WTC11 (cell line): Measurements from ENCODE around the gene FCHSD2. TPM values are rescaled to one million over a fixed set of nuclear protein-coding genes. Genes with fewer than 3 reads are reported as not detected.

ENCODE experiments used
- ATAC-seq: fragments of 200-7000 bp; cut with Tn5 transposase; 2 replicates; pipeline ENCODE4 v1.10.0; 2021; ENCODE audit warnings: mild to moderate bottlenecking, moderate library complexity
- CTCF ChIA-PET: fragments of 300-600 bp; sonication (Branson Sonifier 250); formaldehyde crosslinking; loops from one replicate; lab custom pipeline; 2021; ENCODE audit warnings: antibody characterized with exemption; lab: Charles Lee
- POLR2A ChIA-PET: fragments of 350-600 bp; sonication (Branson Sonifier 250); formaldehyde crosslinking; loops from one replicate; lab custom pipeline; 2021; ENCODE audit warnings: antibody characterized with exemption; lab: Charles Lee
- DNase-seq: peaks from one replicate; pipeline ENCODE4 v3.0.0; 2021; ENCODE audit warnings: low spot score
- H3K27ac Mint-ChIP-seq: 2 replicates; pipeline ENCODE4 v1.8.0; 2021; ENCODE audit warnings: mixed read lengths
- H3K27me3 Mint-ChIP-seq: 2 replicates; pipeline ENCODE4 v1.8.0; 2021; ENCODE audit warnings: low read depth, mild to moderate bottlenecking, moderate library complexity, mixed read lengths
- H3K36me3 Mint-ChIP-seq: 2 replicates; pipeline ENCODE4 v1.8.0; 2021; ENCODE audit warnings: mixed read lengths
- H3K4me1 Mint-ChIP-seq: 2 replicates; pipeline ENCODE4 v1.8.0; 2022; ENCODE audit warnings: mixed read lengths
- H3K4me3 Mint-ChIP-seq: 2 replicates; pipeline ENCODE4 v1.8.0; 2021; ENCODE audit warnings: mild to moderate bottlenecking, moderate library complexity, mixed read lengths
- H3K9me3 Mint-ChIP-seq: 2 replicates; pipeline ENCODE4 v1.8.0; 2021; ENCODE audit warnings: mixed read lengths
- AR ChIP-seq: fragments of 250-450 bp; sonication (Bioruptor Pico); IDR thresholded peaks from 2 replicates; pipeline ENCODE4 v1.9.0; 2021; ENCODE audit warnings: mild to moderate bottlenecking
- ARID4B ChIP-seq: sonication (generic); formaldehyde crosslinking; IDR thresholded peaks from 2 replicates; pipeline ENCODE4 v1.8.0; 2023; ENCODE audit warnings: missing genetic modification reagents, mild to moderate bottlenecking, borderline replicate concordance
- E2F5 ChIP-seq: sonication (generic); formaldehyde crosslinking; IDR thresholded peaks from 2 replicates; pipeline ENCODE4 v1.8.1; 2022; ENCODE audit warnings: mild to moderate bottlenecking, moderate library complexity, missing genetic modification reagents
- ETV6 ChIP-seq: sonication (generic); formaldehyde crosslinking; IDR thresholded peaks from 2 replicates; pipeline ENCODE4 v1.8.1; 2022; ENCODE audit warnings: mild to moderate bottlenecking, missing genetic modification reagents
- FOXP1 ChIP-seq: sonication (generic); formaldehyde crosslinking; IDR thresholded peaks from 2 replicates; pipeline ENCODE4 v1.8.0; 2022; ENCODE audit warnings: missing genetic modification reagents, mild to moderate bottlenecking, moderate library complexity, borderline replicate concordance
- HMGXB4 ChIP-seq: sonication (generic); formaldehyde crosslinking; IDR thresholded peaks from 2 replicates; pipeline ENCODE4 v1.8.1; 2023; ENCODE audit warnings: mild to moderate bottlenecking, moderate library complexity, missing genetic modification reagents
- MLX ChIP-seq: sonication (generic); formaldehyde crosslinking; IDR thresholded peaks from 2 replicates; pipeline ENCODE4 v1.8.1; 2023; ENCODE audit warnings: mild to moderate bottlenecking, missing genetic modification reagents, moderate library complexity
- NR2C2 ChIP-seq: sonication (generic); formaldehyde crosslinking; IDR thresholded peaks from 2 replicates; pipeline ENCODE4 v1.8.0; 2022; ENCODE audit warnings: mild to moderate bottlenecking, missing genetic modification reagents
- PREB ChIP-seq: sonication (generic); formaldehyde crosslinking; IDR thresholded peaks from 2 replicates; pipeline ENCODE4 v1.8.1; 2022; ENCODE audit warnings: mild to moderate bottlenecking, missing genetic modification reagents, moderate library complexity, borderline replicate concordance
- RORB ChIP-seq: fragments of 250-450 bp; sonication (Bioruptor Pico); IDR thresholded peaks from 2 replicates; pipeline ENCODE4 v1.9.0; 2021; ENCODE audit warnings: mild to moderate bottlenecking
- SMAD4 ChIP-seq: sonication (generic); formaldehyde crosslinking; IDR thresholded peaks from 2 replicates; pipeline ENCODE4 v1.8.0; 2022; ENCODE audit warnings: mild to moderate bottlenecking, missing genetic modification reagents
- SOX15 ChIP-seq: fragments of 250-450 bp; sonication (Bioruptor Pico); IDR thresholded peaks from 2 replicates; pipeline ENCODE4 v1.9.0; 2021; ENCODE audit warnings: mild to moderate bottlenecking
- TP53 ChIP-seq: sonication (generic); formaldehyde crosslinking; IDR thresholded peaks from 2 replicates; pipeline ENCODE4 v1.8.1; 2023; ENCODE audit warnings: mild to moderate bottlenecking, missing genetic modification reagents
- USF2 ChIP-seq: sonication (generic); formaldehyde crosslinking; IDR thresholded peaks from 2 replicates; pipeline ENCODE4 v1.8.1; 2023; ENCODE audit warnings: mild to moderate bottlenecking, missing genetic modification reagents, moderate library complexity
- ZBTB21 ChIP-seq: sonication (generic); formaldehyde crosslinking; IDR thresholded peaks from 2 replicates; pipeline ENCODE4 v1.8.1; 2023; ENCODE audit warnings: mild to moderate bottlenecking, missing genetic modification reagents, borderline replicate concordance
- ZNF121 ChIP-seq: sonication (generic); formaldehyde crosslinking; IDR thresholded peaks from 2 replicates; pipeline ENCODE4 v1.8.0; 2023; ENCODE audit warnings: missing genetic modification reagents
- ZNF396 ChIP-seq: fragments of 250-450 bp; sonication (Bioruptor Pico); IDR thresholded peaks from 2 replicates; pipeline ENCODE4 v1.8.0; 2021; ENCODE audit warnings: mild to moderate bottlenecking, moderate library complexity, borderline replicate concordance
- ZNF416 ChIP-seq: fragments of 250-450 bp; sonication (Bioruptor Pico); IDR thresholded peaks from 2 replicates; pipeline ENCODE4 v1.9.0; 2021; ENCODE audit warnings: mild to moderate bottlenecking, inconsistent platforms
- ZNF423 ChIP-seq: fragments of 250-450 bp; sonication (Bioruptor Pico); IDR thresholded peaks from 2 replicates; pipeline ENCODE4 v2.1.2; 2022; ENCODE audit warnings: mild to moderate bottlenecking, moderate library complexity
- ZNF512 ChIP-seq: sonication (generic); formaldehyde crosslinking; IDR thresholded peaks from 2 replicates; pipeline ENCODE4 v1.8.1; 2022; ENCODE audit warnings: missing genetic modification reagents, borderline replicate concordance
- total RNA-seq: library from RNA; stranded (reverse); gene quantifications from 3 replicates; pipeline ENCODE4 v1.2.3, GENCODE V29; 2021

Gene FCHSD2
- total RNA-seq, 1 experiment from 2014 or later, result 10.1 TPM

GRCh38 chr11:73078631-73079030, 63.5 kb downstream of the FCHSD2 start (continued):
- TF ChIP-seq HMGXB4 (CRISPR knock-in tag), result no peak
- TF ChIP-seq ZBTB21 (CRISPR knock-in tag), result no peak

- Mint-ChIP-seq H3K27ac (no peak overlapping the region), H3K4me3 (no peak overlapping the region), H3K9me3 (peaks cover 14% of the 10 kb centered on the region), H3K4me1 (peaks cover 4% of the 10 kb centered on the region; the same call in 1 of the 2 replicates), H3K36me3 (peaks cover 10% of the 10 kb centered on the region), H3K27me3 (no peaks in the 10 kb centered on the region)
- ATAC-seq, result no peak
- DNase-seq, result no peak
- no peak for TF ChIP-seq ZNF512 (CRISPR knock-in tag)
- TF ChIP-seq USF2 (CRISPR knock-in tag), result no peak
- TF ChIP-seq ZNF121 (CRISPR knock-in tag), result no peak
- TF ChIP-seq PREB (CRISPR knock-in tag), result no peak
- TF ChIP-seq ARID4B, result no peak
- no peak for TF ChIP-seq ZNF396 (CRISPR knock-in tag)
- TF ChIP-seq ETV6 (CRISPR knock-in tag), result no peak
- no peak for TF ChIP-seq TP53 (CRISPR knock-in tag)
- no peak for TF ChIP-seq E2F5
- TF ChIP-seq FOXP1, result no peak
- TF ChIP-seq NR2C2, result no peak
- no peak for TF ChIP-seq SOX15 (CRISPR knock-in tag)
- no peak for TF ChIP-seq SMAD4 (CRISPR knock-in tag)
- no peak for TF ChIP-seq ZNF423 (CRISPR knock-in tag)
- TF ChIP-seq AR (CRISPR knock-in tag), result no peak
- TF ChIP-seq MLX (CRISPR knock-in tag), result no peak
- no peak for TF ChIP-seq ZNF416 (CRISPR knock-in tag)
- TF ChIP-seq RORB (CRISPR knock-in tag), result no peak
- ChIA-PET POLR2A (no interaction called here), CTCF (no interaction called here)
These were observed 64.7 kb downstream of the FCHSD2 start for GRCh38 chr11:73077454-73077853.
